KMS-11 (cell line): ENCODE measurements around the gene DCTN3.
A peak's percentile ranks its signal among the peaks of the same experiment; 100 is the strongest.

Experiments
- H2AFZ ChIP-seq: fragments of 200-600 bp; sonication (generic); 2 replicates; pipeline ENCODE4 v1.6.1; 2016; ENCODE audit warnings: antibody characterized with exemption, mixed run types, low read depth
- H3K27ac ChIP-seq: fragments of 200-600 bp; sonication (generic); 2 replicates; pipeline ENCODE4 v1.6.1; 2016; ENCODE audit warnings: mild to moderate bottlenecking, mixed run types
- H3K27me3 ChIP-seq: fragments of 200-600 bp; sonication (generic); 2 replicates; pipeline ENCODE4 v1.6.1; 2017; ENCODE audit warnings: mild to moderate bottlenecking, low read depth, mixed run types, moderate library complexity; ENCODE audit not compliant: insufficient read depth
- H3K36me3 ChIP-seq: fragments of 200-600 bp; sonication (generic); 2 replicates; pipeline ENCODE4 v1.6.1; 2017; ENCODE audit warnings: mild to moderate bottlenecking, mixed run types; ENCODE audit not compliant: insufficient read depth
- H3K4me1 ChIP-seq: fragments of 200-600 bp; sonication (generic); 2 replicates; pipeline ENCODE4 v1.6.1; 2016; ENCODE audit warnings: mild to moderate bottlenecking, low read depth, mixed run types; ENCODE audit not compliant: poor library complexity, severe bottlenecking
- H3K4me2 ChIP-seq: fragments of 200-600 bp; sonication (generic); 2 replicates; pipeline ENCODE4 v1.7.0; 2016; ENCODE audit warnings: mild to moderate bottlenecking, mixed run types
- H3K4me3 ChIP-seq: fragments of 200-600 bp; sonication (generic); IDR thresholded peaks from 2 replicates; pipeline ENCODE4 v1.6.1; 2017; ENCODE audit warnings: low read depth, low read length, mixed read lengths; ENCODE audit not compliant: insufficient read depth
- H3K79me2 ChIP-seq: fragments of 200-600 bp; sonication (generic); 2 replicates; pipeline ENCODE4 v1.6.1; 2016; ENCODE audit warnings: low read depth, mixed run types; ENCODE audit not compliant: insufficient read depth
- H3K9ac ChIP-seq: fragments of 200-600 bp; sonication (generic); 2 replicates; pipeline ENCODE4 v1.6.1; 2016; ENCODE audit warnings: mild to moderate bottlenecking, mixed run types
- H4K20me1 ChIP-seq: fragments of 200-600 bp; sonication (generic); 2 replicates; pipeline ENCODE4 v1.6.1; 2016; ENCODE audit warnings: mild to moderate bottlenecking, mixed run types; ENCODE audit not compliant: insufficient read depth
- CTCF ChIP-seq: fragments of 200-600 bp; sonication (generic); conservative IDR thresholded peaks from 2 replicates; pipeline ENCODE4 v1.6.1; 2017; ENCODE audit warnings: low read depth, mild to moderate bottlenecking, antibody characterized with exemption, low read length, moderate library complexity, mixed read lengths

DCTN3 gene

DNA sequence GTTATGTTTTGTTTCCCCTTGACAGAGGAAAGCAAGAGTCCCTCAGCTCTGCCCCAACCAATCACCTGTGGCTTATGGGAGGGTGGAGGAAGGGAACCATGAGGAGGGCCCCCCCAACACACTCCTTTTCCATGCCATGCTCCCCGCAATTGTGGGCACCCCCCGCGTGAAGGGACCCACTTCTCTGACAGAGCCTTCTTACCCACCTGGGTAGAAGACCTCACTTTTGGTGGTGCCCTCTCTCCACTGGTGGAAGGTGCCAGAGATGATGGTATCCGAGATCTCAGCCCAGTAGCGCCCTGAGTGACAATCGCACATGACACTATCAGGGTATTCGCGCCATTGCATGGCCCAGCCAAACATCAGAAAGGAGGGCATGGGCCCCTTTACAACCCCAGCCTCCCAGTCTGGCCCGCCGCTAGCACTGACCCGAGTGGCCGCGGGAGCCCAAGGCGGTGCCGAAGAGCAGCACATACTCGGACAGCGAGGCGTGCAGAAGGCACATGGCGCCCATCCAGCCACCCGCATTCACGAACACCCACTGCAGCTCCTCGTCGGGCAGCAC lies 16.6 kb upstream of the DCTN3 start:
- H3K4me3 ChIP-seq = no peak overlapping the region
- no peak for TF ChIP-seq CTCF
- H3K4me2 ChIP-seq = peak overlapping the region; percentile 70
- H3K36me3 ChIP-seq = no peaks in the 10 kb centered on the region
- H4K20me1 ChIP-seq = no peaks in the 10 kb centered on the region
- H2AFZ ChIP-seq = peak overlapping the region; percentile 70; the same call in 1 of the 2 replicates
- H3K27me3 ChIP-seq = no peaks in the 10 kb centered on the region
- peak overlapping the region; percentile 71 for H3K27ac ChIP-seq
- H3K9ac ChIP-seq = peak overlapping the region; percentile 95
- peaks cover 26% of the 10 kb centered on the region for H3K4me1 ChIP-seq
- peaks cover 25% of the 10 kb centered on the region for H3K79me2 ChIP-seq

GRCh38 chr9:34635556-34635955 lies 15.3 kb upstream of the DCTN3 start:
- H3K4me1 ChIP-seq = peaks cover 26% of the 10 kb centered on the region
- H3K27me3 ChIP-seq = peaks cover 6% of the 10 kb centered on the region; the same call in 1 of the 2 replicates
- peak overlapping the region; percentile 70; the same call in 1 of the 2 replicates for H3K4me2 ChIP-seq
- no peak overlapping the region for H2AFZ ChIP-seq
- no peak for TF ChIP-seq CTCF
- no peaks in the 10 kb centered on the region for H3K36me3 ChIP-seq
- H3K4me3 ChIP-seq = no peak overlapping the region
- H3K27ac ChIP-seq = no peak overlapping the region
- H3K79me2 ChIP-seq = peaks cover 25% of the 10 kb centered on the region
- H3K9ac ChIP-seq = no peak overlapping the region
- no peaks in the 10 kb centered on the region for H4K20me1 ChIP-seq

GRCh38 chr9:34634551-34635248 lies 14.4 kb upstream of the DCTN3 start:
- TF ChIP-seq CTCF = no peak
- Histone ChIP-seq H3K27ac (no peak overlapping the region), H3K9ac (no peak overlapping the region), H4K20me1 (no peaks in the 10 kb centered on the region), H2AFZ (no peak overlapping the region), H3K79me2 (peaks cover 25% of the 10 kb centered on the region), H3K4me3 (no peak overlapping the region), H3K4me2 (no peak overlapping the region), H3K4me1 (peaks cover 26% of the 10 kb centered on the region), H3K27me3 (peaks cover 14% of the 10 kb centered on the region; the same call in 1 of the 2 replicates), H3K36me3 (no peaks in the 10 kb centered on the region)

GRCh38 chr9:34633851-34634550 lies 13.7 kb upstream of the DCTN3 start:
- peaks cover 21% of the 10 kb centered on the region; the same call in 1 of the 2 replicates for H3K27me3 ChIP-seq
- no peak overlapping the region for H3K27ac ChIP-seq
- H3K79me2 ChIP-seq = peaks cover 25% of the 10 kb centered on the region
- H3K36me3 ChIP-seq = no peaks in the 10 kb centered on the region
- H4K20me1 ChIP-seq = no peaks in the 10 kb centered on the region
- H3K4me3 ChIP-seq = no peak overlapping the region
- no peak overlapping the region for H3K9ac ChIP-seq
- TF ChIP-seq CTCF = peak; percentile 92
- no peak overlapping the region for H3K4me2 ChIP-seq
- no peak overlapping the region for H2AFZ ChIP-seq
- H3K4me1 ChIP-seq = peaks cover 26% of the 10 kb centered on the region
